Gastrocnemius medialis (tissue), 4 donors: ENCODE results near the gene SPATA21. TPM values are rescaled to one million over a fixed set of nuclear protein-coding genes. Genes with fewer than 3 reads are reported as not detected.
"Not testable (repeated sequence)": the region's sequence is repeated elsewhere in the genome, so short reads cannot be mapped to it uniquely, and the experiment has no call there.

ENCODE experiments used
- ATAC-seq, 2 donors: fragments of 150-250 bp; one replicate each; pipeline ENCODE4 v1.9.1; 2016
- DNase-seq, 2 donors: peaks; one replicate each; pipeline ENCODE4 v3.0.0-alpha.2; 2019
- H3K27ac ChIP-seq, 4 donors: fragments of 200-600 bp; sonication (generic); 1 replicate in 1 of 4; 2 replicates in 3 of 4; pipeline ENCODE4 v1.5.1; 2016 to 2018; ENCODE audit warnings: mild to moderate bottlenecking in 2 of 4, moderate library complexity in 1 of 4
- H3K27me3 ChIP-seq, 3 donors: fragments of 200-600 bp; sonication (generic) in 2 of 3; 1 replicate in 1 of 3; 2 replicates in 2 of 3; pipeline versions ENCODE4 v1.5.1 to v1.6.0; 2016 to 2019; ENCODE audit warnings: mild to moderate bottlenecking in 1 of 3, moderate library complexity in 1 of 3
- H3K36me3 ChIP-seq, 2 donors: fragments of 200-600 bp; sonication (generic) in 1 of 2; one replicate each; pipeline ENCODE4 v1.5.1; 2017 to 2018
- H3K4me1 ChIP-seq, 2 donors: fragments of 200-600 bp; sonication (generic) in 1 of 2; one replicate each; pipeline ENCODE4 v1.5.1; 2016 to 2017; ENCODE audit warnings: mild to moderate bottlenecking in 2 of 2
- H3K4me3 ChIP-seq, 4 donors: fragments of 200-600 bp; sonication (generic) in 3 of 4; 1 replicate in 1 of 4; 2 replicates in 3 of 4; pipeline ENCODE4 v1.5.1; 2016 to 2019; ENCODE audit warnings: mild to moderate bottlenecking in 2 of 4
- H3K9me3 ChIP-seq, 3 donors: fragments of 200-600 bp; sonication (generic) in 2 of 3; 1 replicate in 1 of 3; 2 replicates in 2 of 3; pipeline ENCODE4 v1.5.1; 2016 to 2019
- POLR2A ChIP-seq, 2 donors: fragments of 450-650 bp; IDR thresholded peaks; one replicate each; pipeline ENCODE4 v1.6.1; 2017; ENCODE audit warnings: antibody characterized with exemption in 2 of 2, mild to moderate bottlenecking in 2 of 2, moderate library complexity in 2 of 2
- in situ Hi-C, 4 donors: fragments of 200-750 bp; cut with MboI; loops; one replicate each; pipeline versions ENCODE4 v1.15.0 to v1.8.0; 2017; ENCODE audit warnings: low sequenced_read_pairs in 4 of 4
- intact Hi-C: fragments of 100-400 bp; cut with DNase I; formaldehyde crosslinking; loops from one replicate; pipeline ENCODE4 v1.15.1; 2023; ENCODE audit warnings: low total_unique reads
- total RNA-seq, 4 donors: library from RNA; depleted of rRNA; stranded (reverse); fragments of >200 nt; gene quantifications; one replicate each; pipeline versions ENCODE4 v1.1.0 to v1.2.3, GENCODE V29; 2016
- TF ChIP-seq, protein P1 (sequence below), 5 experiments: fragments of 450-650 bp in 3 of 5; fragments of 200-600 bp in 2 of 5; sonication (generic) in 2 of 5; IDR thresholded peaks in 4 of 5; conservative IDR thresholded peaks in 1 of 5; 1 replicate in 4 of 5; 2 replicates in 1 of 5; pipeline ENCODE4 v1.5.1; 2016 to 2019; ENCODE audit warnings: antibody characterized with exemption in 5 of 5, mild to moderate bottlenecking in 3 of 5, moderate library complexity in 3 of 5

Gene SPATA21, protein sequence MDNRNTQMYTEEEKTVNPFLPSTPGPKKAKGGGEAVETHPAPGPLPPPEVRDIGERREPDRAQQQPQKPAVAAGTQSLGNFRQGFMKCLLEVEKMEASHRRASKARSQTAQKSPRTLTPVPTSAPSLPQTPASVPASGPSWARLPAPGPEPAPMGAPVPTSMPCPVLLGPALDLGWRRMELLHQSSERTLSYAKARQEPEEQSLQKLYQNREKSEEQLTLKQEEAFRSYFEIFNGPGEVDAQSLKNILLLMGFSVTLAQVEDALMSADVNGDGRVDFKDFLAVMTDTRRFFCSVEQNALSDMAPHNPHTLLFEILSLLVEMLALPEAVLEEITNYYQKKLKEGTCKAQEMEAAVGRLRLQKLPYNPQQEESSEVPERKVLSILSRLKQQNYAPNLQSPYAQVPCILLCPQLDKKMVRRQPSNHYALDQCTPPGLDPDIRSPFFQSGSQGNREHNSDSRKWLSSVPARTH
- total RNA-seq, result not detected

DNA sequence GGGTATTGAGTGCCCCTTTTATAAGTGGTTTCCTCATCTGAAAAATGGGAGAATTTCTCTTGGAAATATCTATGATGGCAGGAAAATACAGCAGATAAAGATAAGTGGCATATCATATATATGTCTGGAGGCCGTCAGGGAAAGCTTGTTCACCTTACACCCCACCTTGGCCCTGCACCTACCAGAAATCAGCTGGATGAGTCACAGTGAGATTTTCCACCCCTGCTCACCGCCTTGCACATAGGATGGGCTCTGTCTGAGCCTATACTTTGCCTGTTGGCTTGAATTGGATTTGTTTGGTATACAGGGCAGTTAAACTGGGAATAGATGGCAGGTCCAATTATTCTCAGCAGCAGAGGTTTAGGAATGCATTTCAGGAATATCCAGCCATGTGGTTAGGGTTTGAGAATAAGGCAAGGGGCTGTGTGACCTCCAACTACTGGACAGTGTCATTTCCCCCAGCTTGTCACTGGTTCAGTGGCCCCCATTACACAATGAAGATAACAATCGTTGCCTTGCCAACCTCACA is at the start of gene SPATA21:
Gene SPATA21, minus strand, starts transcription at position 479 of the 529 bp plus-strand sequence. CDS start 6,053 bp downstream, outside the sequence.
- in situ Hi-C loops (no loop called here), intact Hi-C loops (no loop called here)
- Histone ChIP-seq H3K27ac (no peak within 1 kb of the TSS), H3K4me1 (peaks cover 8 to 13% of the 10 kb centered on the region in 2 donors), H3K27me3 (no peaks in the 10 kb centered on the region), H3K9me3 (no peaks in the 10 kb centered on the region), H3K4me3 (no peak within 1 kb of the TSS), H3K36me3 (no peaks in the 10 kb centered on the region)
- ATAC-seq, result no peak
- DNase-seq, result no peak
- TF ChIP-seq POLR2A (IDR thresholded peaks at IDR 0.05), result no peak
- TF ChIP-seq, protein P1, sequence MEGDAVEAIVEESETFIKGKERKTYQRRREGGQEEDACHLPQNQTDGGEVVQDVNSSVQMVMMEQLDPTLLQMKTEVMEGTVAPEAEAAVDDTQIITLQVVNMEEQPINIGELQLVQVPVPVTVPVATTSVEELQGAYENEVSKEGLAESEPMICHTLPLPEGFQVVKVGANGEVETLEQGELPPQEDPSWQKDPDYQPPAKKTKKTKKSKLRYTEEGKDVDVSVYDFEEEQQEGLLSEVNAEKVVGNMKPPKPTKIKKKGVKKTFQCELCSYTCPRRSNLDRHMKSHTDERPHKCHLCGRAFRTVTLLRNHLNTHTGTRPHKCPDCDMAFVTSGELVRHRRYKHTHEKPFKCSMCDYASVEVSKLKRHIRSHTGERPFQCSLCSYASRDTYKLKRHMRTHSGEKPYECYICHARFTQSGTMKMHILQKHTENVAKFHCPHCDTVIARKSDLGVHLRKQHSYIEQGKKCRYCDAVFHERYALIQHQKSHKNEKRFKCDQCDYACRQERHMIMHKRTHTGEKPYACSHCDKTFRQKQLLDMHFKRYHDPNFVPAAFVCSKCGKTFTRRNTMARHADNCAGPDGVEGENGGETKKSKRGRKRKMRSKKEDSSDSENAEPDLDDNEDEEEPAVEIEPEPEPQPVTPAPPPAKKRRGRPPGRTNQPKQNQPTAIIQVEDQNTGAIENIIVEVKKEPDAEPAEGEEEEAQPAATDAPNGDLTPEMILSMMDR (IDR thresholded peaks at IDR 0.05 in 4 of 5, conservative IDR thresholded peaks at IDR 0.05 in 1 of 5), result no peak

DNA sequence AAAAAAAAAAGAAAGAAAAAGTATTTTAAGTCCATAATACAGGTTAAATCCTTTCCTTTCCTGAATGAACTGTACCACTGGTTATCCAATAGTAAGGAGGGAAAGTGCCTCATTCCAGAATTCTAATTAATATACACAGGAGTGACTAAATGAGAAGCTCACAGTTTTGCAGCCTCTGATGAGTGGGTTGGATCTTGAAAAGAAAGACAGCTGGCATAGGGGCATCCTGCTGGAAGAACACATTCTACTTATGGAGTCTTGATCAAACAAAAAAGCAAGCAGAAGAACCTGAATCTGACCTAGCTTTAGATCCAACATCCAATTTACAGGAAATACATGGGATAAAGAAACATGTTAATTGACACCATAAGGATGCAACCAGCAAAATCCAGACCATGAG is 49.8 kb upstream of the SPATA21 start:
- H3K27ac ChIP-seq, H3K4me3 ChIP-seq, ATAC-seq, H3K27me3 ChIP-seq, DNase-seq, intact Hi-C loops, H3K9me3 ChIP-seq, in situ Hi-C loops, H3K4me1 ChIP-seq: not testable (repeated sequence)
- peaks cover 0 to 23% of the 10 kb centered on the region in 2 donors for H3K36me3 ChIP-seq

DNA sequence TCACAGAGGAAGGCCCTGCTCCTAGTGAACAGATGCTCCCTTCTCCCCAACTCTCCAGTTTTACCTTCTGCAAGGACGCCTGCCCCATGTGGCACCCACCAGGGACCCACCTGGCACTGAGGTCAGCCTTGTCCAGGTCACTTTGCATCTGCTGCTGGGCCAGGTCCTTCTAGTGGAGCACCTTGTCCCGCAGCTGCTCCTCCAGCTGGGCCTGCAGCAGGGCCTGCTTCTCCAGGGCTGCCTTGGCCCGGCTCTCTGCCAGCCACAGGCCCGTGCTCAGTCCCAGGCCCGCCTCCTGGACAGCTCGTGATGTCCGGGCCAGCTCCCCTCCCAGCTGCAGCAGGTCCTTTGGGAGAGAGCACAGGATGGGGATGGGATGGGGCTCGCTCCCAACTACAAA is 49.1 kb upstream of the SPATA21 start:
- H3K9me3 ChIP-seq, H3K4me3 ChIP-seq, intact Hi-C loops, in situ Hi-C loops, ATAC-seq, H3K27ac ChIP-seq, DNase-seq, H3K27me3 ChIP-seq, H3K4me1 ChIP-seq: not testable (repeated sequence)
- H3K36me3 ChIP-seq, result peaks cover 0 to 26% of the 10 kb centered on the region in 2 donors

DNA sequence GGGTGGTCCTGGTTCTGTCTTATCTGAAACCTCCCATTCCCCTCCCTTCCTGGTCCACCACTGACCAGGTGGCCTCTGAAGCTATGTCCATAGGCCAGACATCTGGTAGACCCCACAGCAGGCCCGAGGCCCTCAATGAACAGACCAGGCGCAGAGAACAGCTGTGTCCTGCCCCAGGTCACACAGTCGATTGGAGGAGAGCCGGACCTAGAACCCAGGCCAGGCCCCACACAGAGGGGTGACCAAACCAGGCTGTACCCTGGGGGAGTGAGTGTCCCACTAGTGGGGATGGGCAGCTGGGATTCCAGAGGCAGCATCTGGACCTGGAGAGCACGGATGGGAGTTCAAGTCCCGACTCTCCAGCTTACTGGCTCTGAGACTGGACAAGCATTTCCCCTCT is 47.7 kb upstream of the SPATA21 start:
- peaks cover 0 to 29% of the 10 kb centered on the region in 2 donors for H3K36me3 ChIP-seq
- no peak for DNase-seq
- no peaks in the 10 kb centered on the region for H3K27me3 ChIP-seq
- H3K4me1 ChIP-seq, result no peaks in the 10 kb centered on the region
- H3K9me3 ChIP-seq, result no peaks in the 10 kb centered on the region
- intact Hi-C loops (no loop called here), in situ Hi-C loops (no loop called here)
- no peak overlapping the region for H3K4me3 ChIP-seq
- no peak for ATAC-seq
- TF ChIP-seq, protein P1 (IDR thresholded peaks at IDR 0.05 in 4 of 5, conservative IDR thresholded peaks at IDR 0.05 in 1 of 5), result no peak
- H3K27ac ChIP-seq, result no peak overlapping the region

DNA sequence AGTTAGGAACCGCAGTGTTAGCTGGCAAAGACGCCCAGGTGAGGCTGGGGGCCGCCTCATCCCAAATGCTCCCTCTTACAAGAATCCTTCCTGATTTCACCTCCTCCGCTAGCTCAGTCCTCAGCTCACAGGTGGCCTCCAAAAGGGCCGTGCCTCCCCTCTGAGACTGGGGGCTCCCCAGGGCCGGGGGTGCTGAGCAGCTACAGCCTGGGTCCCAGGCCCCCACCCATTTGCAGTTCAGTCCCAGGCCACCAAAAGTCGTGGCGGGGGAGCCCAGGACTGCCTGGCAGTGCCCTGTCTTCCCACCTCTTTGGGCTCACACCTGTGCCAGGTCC is 47.2 kb upstream of the SPATA21 start:
- DNase-seq (no peak), ATAC-seq (no peak)
- H3K27me3 ChIP-seq, result no peaks in the 10 kb centered on the region
- H3K4me1 ChIP-seq, result no peaks in the 10 kb centered on the region
- in situ Hi-C loops, result no loop called here
- H3K27ac ChIP-seq, result no peak overlapping the region
- no peak overlapping the region for H3K4me3 ChIP-seq
- TF ChIP-seq, protein P1 (IDR thresholded peaks at IDR 0.05 in 4 of 5, conservative IDR thresholded peaks at IDR 0.05 in 1 of 5), result no peak
- TF ChIP-seq POLR2A (IDR thresholded peaks at IDR 0.05), result no peak
- H3K9me3 ChIP-seq, result no peaks in the 10 kb centered on the region
- intact Hi-C loops, result no loop called here
- H3K36me3 ChIP-seq, result peaks cover 0 to 30% of the 10 kb centered on the region in 2 donors

DNA sequence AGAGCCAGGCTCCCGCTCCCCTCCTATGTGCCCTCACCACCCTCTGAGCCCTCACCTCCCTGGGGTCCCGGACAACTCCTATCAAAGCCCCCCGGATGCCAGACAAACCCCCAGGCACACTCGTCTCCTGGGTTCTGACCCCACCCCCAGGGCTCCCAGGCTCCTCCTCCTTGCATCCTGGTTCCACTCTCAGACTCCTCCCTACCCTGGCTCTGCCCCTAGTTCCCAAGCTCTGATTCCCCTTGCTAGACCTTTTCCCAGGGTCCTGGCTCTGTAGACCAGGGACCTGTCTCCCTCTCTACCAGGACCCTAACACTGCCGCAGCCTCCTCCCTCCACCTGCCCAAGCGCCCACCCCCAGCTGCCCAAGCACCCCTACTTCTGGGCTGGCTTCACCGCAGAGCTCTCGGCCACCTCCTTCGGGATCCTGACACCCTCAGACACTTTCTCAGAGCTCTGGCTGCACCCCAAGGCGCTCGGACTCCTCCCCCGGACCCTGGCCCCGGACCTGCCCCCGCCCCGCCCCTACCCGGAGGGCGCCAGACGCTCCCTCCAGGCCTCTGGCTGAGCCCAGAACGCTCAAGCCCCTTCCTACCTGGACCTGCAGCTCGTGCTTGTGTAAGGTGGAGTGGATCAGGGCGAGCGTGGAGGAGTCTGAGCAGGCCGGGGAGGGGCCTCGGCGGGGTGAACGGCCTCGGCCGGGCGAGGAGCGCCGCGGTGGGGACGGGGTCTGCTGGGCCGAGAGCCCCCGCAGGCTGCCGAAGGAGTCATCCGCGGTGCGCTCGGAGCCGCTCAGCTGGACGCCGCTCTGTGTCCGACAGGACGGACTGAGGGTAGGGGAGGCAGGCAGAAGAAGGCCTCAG is 46.6 kb upstream of the SPATA21 start:
- H3K4me3 ChIP-seq, DNase-seq, H3K4me1 ChIP-seq, intact Hi-C loops, in situ Hi-C loops, H3K27me3 ChIP-seq, H3K9me3 ChIP-seq, ATAC-seq, H3K27ac ChIP-seq: not testable (repeated sequence)
- peaks cover 0 to 30% of the 10 kb centered on the region in 2 donors for H3K36me3 ChIP-seq

DNA sequence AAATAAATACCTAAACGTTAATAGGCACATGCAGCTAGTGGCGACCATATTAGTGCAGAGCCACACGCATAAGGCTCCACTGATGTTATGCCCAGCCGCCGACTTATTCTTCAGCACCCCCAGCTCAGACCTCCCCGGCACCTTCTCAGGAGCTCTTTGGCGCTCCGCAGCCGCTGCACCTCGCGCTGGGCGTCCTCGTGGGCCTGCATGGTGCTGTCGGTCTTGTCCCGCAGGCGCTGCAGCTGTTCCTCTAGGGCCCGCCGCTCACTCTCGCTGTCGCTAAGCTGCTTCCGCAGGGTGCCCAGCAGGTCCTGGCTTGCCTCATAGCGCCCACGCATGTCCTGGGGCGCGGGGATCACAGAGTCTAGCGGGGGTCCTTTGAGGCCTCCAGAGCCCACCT is 45.9 kb upstream of the SPATA21 start:
- intact Hi-C loops, result not testable (repeated sequence)

More for the DNA sequence above, 45.9 kb upstream of the SPATA21 start:
- H3K27ac ChIP-seq, H3K4me3 ChIP-seq, ATAC-seq, DNase-seq, H3K27me3 ChIP-seq, H3K4me1 ChIP-seq, in situ Hi-C loops, H3K9me3 ChIP-seq: not testable (repeated sequence)
- peaks cover 0 to 30% of the 10 kb centered on the region in 2 donors for H3K36me3 ChIP-seq
